ENCODE measurements around the gene KIFAP3.

GRCh38 chr1:169931795-169932231, 142.7 kb downstream of the KIFAP3 start:
- TF ChIP-seq CTCF (conservative IDR thresholded peaks at IDR 0.05 in 1 of 2, IDR thresholded peaks at IDR 0.05 in 1 of 2; ENCODE audit: low read depth in 1 of 2, low read length in 2 of 2): no peak
- no peak for TF ChIP-seq EZH2 (IDR thresholded peaks at IDR 0.05; ENCODE audit: low read length, missing control alignments)
